ACHN (cell line): Measurements from ENCODE around the gene HIPK4.

Source experiments
- DNase-seq: peaks from one replicate; pipeline ENCODE4 v3.0.0-alpha.2; 2015
- in situ Hi-C: cut with HindIII; loops from 2 replicates; pipeline ENCODE4 v1.10.0; 2017; ENCODE audit warnings: low sequenced_read_pairs, low pct_ligation_motif_present, low pct_unique_long_range_greater_than_20kb

HIPK4 gene

DNA sequence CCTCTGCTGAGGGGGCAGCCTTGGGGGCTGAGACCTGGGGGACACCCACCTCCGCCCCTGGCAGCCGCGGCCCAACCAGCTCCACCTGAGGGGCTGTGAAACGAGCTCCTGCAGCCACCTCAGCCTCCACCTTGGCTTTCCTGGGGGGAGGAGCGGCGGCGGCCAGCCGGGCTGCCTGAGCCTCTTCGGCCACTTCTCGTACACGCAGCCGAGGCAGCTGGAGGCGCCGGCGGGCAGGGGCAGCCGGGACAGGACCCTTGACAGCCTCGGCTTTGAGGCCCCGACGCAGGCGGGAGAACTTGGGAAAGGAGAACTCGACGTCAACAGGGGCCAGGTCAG, 7.6 kb upstream of the HIPK4 start:
- in situ Hi-C loops = no loop called here
- DNase-seq = no peak

DNA sequence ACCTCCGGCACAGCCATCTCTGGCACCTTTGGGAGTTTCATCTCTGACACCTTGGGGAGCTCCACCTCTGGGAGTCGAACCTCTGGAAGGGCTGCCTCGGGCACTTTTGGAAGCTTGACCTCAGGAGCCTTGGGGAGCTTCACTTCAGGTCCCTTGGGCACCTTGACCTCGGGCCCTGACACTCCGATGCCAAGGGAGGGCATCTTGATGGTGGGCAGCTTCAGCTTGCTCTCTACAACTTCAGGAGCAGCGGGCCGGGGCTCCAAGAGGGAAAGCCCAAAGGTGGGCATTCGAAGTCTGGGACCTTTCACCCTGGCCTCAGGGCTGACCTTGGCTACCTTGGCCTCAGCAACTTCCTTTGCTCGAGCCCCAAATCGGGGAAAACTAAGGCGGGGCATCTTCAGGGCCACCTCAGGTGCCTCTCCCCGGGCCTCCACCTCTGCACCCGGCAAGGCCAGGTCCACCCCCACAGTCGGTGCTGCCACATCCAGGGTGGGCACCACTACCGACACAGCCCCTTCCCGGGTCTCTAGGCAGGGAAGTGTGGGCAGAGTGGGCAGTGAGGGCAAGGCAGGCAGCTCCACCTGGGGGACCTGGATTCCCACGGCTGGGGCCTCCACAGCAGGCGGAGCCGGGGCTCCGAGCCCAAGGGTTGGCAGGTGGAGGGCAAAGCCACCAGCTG, 7.0 kb upstream of the HIPK4 start:
- in situ Hi-C loops = no loop called here
- DNase-seq = no peak

DNA sequence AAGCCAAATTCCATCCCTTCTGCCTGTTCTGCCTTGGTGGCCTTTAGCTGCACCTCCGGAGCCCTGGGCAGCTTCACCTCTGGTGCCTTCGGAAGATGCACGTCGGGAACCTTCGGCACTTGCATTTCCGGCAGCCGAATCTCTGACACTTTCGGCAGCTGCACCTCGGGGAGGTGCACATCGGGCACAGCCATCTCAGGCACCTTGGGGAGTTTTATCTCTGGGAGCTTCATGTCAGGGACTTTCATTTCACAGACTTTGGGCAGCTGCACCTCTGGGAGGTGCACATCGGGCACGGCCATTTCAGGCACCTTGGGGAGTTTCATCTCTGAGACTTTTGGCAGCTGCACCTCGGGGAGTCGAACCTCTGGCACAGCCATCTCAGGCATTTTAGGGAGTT, 6.0 kb upstream of the HIPK4 start:
- no peak for DNase-seq
- in situ Hi-C loops = no loop called here

DNA sequence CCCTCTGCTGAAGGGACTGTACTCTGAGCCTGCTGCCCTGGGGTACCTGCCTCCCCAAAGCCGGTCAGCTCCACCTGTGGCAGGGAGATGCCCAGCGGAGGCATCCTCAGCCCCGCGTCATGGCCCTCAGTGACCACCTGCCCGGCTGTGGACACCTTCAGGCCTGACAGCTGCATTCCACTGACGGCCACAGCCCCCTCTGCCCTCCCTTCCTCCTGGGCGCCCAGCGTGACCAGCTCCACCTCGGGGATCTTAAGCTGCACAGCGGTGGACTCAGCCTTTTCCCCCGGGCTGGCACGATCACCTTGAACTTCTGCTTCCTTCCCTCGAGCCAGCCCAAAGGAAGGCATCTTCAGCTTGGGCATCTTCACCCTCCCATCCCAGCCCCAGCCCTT, 4.8 kb upstream of the HIPK4 start:
- in situ Hi-C loops = no loop called here
- no peak for DNase-seq

DNA sequence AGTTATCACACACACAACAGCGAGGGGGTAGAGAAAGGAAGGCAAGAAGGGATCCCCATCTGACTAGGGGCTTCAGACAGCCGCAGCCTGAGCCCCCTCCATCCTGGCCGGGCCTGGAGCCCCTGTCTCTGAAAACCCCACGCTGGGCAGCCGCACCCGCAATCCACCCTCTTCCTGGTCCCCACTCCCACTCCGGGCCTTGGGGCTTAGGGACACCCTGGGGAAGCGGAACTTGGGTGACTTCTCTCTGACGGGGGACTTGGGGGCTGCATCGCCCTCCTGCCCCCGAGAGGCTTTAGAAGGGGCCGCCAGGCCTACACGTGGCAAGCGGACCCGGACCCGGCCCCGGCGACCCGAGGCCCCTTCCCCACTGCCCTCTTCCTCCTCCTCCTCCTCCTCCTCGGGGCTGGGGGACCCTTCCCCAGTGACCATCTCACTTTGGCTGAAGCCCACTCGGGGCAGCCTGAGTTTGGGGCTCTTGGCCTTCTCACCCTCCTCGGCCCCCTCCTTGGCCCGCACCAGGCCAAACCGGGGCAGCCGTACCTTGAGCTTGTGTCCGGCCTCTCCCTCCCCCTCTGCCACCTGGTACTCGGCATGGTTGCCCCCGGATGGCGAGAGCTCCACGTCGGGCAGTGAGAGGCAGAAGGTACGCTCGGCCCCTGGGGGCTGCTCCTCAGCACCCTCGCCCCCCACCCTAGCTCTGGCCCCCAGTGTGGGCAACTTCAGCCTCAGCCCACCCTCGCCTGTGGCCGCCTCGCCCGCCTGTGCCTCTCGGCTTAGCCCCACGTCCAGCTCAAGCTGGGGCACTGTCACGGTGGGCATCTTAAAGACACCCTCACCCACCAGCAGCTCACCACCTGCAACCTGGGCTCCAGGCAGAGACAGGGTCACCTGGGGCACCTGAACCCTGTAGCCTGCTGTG, 4.2 kb upstream of the HIPK4 start:
- in situ Hi-C loops = no loop called here
- DNase-seq = no peak

DNA sequence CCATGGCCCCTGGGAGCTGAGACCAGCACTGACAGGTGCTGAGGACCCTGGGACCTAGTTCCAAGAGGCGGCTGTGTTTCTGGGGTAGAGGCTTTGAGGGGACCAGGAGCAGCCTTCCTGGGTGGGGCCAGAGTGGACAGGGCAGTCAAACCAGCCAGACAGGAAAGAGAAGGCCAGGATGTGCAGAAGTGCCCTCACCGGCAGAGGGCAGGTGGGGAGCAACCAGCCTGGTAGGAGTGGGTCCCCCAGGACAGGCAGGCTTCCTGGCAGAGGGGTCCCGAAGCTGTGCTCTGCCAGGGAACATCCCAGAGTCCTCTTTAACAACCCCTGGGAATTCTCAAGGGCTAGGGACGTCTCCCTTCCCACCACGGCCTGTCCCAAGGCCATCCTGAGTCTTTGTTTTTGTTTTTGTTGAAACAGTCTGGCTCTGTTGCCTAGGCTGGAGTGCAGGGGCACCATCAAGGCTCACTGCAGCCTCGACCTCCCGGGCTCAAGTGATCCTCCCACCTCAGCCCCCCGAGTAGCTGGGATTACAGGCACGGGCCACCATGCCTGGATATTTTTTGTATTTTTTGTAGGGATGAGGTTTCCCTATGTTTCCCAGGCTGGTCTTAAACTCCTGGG, 3.0 kb upstream of the HIPK4 start:
- in situ Hi-C loops = no loop called here
- DNase-seq = no peak

DNA sequence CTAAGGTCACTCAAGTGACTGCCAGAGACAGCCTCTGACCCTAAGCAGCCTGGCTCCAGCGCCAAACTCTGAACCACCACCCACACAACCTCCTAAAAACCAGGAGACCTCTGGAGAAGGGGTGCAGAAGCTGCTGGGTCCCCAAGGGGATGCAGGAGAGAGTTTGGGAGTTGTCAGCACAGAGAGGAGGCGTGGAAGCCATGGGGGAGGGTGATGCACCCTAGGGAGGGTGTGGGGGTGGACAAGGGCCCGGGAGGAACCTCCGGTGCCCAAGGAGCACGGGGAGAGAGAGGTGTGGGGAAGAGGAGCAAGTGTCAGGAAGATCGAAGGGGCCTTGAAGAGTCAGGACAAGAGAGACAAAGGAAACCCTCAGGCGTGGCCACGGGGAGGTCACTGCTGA, 2.1 kb upstream of the HIPK4 start:
- in situ Hi-C loops = no loop called here
- DNase-seq = no peak

DNA sequence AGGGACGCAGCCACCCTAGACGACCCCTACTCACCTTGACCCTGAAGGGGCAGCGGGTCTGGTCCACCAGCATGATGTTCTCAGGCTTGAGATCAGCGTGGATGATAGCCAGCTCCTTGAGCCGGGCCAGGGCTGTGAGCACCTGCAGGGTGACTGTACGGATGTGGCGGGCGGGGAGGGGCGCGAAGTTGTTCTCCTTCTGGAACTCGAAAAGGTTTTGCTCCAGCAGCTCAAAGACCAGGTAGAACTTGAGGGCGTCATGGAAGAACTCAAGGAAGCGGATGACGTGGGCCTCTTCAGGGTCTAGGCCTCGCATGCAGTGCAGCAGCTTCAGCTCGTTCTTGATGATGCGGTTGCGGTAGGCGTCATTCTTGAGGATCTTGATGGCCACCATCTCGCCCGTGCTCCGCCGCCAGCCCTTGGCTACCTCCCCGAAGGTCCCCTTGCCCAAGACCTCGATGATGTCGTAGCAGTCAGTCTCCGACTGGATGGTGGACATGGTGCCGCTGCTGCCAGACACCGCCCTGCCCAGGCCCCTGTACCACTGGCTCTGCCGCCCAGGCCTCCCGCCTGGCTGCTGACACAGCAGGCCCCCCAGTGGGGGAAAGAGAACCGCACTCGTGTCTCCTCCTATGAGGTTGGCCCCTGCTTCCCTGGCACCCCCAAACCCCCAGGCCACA, 437 bp downstream of the HIPK4 start:
- DNase-seq = no peak
- in situ Hi-C loops = no loop called here

DNA sequence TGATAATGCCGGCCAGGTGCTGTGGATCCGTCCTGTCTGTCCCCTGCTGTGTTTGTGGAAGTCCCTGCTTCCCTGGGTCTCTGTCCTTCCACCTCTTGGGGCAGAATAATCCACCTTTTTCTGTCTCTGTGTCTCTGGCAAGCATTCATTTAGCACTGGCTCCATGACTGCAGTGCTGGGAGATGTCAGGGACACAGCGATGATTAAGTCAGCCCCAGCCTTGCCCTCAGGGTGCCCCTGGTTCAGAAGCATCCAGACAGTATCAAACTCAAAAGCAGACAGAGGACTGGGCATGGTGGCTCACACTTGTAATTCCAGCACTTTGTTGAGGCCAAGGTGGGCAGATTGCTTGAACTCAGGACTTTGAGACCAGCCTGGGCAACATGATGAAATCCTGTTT, 1.5 kb downstream of the HIPK4 start:
- in situ Hi-C loops = no loop called here
- no peak for DNase-seq

DNA sequence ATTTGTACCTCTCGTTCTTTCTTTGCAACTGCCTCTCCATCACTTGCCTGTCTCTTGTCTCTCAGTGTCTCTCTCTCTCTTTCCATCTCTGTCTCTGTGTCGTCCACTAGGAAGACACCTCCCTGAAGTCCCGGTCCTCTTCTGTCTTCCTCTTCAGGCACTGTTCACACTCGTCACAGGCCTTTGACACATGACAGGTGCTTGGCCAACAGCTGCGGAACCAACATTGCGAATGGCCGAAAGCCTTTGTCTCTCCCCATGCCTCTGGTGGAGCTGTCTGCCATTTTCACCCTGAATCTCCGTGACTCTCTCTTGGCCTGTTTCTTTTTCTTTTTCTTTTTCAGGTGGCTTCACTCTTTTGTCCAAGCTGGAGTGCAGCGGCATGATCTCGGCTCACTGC, 2.8 kb downstream of the HIPK4 start:
- in situ Hi-C loops = no loop called here
- no peak for DNase-seq

DNA sequence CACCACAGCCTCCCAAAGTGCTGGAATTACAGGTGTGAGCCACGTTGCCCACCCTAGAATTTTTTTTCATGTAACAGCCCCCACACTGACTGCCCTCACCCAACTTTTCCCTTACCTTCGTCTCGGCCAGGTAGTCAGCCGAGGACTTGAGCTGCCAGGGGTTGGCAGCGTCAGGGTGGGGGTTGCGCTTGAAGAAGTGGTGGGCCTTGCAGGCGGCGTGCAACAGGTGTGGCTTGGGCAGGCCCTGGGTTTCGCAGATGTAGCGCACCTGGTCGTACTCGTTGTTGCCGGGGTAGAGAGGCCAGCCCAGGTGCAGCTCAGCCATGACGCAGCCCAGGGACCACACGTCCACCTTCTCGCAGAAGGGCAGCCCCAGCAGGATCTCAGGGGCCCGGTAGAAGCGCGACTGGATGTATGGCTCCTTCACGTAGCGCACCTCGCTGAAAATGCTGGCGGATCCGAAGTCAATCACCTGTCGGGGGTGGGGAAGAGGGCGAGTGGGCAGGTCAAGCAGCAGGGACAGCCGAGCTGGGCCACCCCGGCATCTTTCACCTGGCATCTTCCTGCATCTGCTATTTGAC, 6.2 kb downstream of the HIPK4 start:
- no peak for DNase-seq
- in situ Hi-C loops = no loop called here

DNA sequence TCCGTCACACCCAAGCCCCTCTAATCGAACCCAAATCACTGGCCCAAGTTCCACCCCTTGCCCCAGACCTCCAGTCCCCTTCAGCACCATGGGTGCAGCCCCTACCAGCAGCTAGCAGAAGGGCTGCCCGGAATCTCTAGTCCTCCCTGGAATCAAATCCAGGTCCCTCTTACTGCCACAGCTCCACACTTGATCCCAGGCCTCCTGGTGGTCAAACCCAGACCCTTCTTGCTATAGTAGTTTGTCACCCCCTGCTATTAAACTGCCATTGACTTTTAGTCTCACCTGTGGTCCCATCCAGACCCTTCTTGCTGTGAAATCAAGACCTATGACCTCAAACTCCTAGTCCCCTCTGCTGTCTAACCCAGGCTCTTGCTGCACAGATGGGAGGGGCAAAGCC, 8.7 kb downstream of the HIPK4 start:
- in situ Hi-C loops = no loop called here
- no peak for DNase-seq

DNA sequence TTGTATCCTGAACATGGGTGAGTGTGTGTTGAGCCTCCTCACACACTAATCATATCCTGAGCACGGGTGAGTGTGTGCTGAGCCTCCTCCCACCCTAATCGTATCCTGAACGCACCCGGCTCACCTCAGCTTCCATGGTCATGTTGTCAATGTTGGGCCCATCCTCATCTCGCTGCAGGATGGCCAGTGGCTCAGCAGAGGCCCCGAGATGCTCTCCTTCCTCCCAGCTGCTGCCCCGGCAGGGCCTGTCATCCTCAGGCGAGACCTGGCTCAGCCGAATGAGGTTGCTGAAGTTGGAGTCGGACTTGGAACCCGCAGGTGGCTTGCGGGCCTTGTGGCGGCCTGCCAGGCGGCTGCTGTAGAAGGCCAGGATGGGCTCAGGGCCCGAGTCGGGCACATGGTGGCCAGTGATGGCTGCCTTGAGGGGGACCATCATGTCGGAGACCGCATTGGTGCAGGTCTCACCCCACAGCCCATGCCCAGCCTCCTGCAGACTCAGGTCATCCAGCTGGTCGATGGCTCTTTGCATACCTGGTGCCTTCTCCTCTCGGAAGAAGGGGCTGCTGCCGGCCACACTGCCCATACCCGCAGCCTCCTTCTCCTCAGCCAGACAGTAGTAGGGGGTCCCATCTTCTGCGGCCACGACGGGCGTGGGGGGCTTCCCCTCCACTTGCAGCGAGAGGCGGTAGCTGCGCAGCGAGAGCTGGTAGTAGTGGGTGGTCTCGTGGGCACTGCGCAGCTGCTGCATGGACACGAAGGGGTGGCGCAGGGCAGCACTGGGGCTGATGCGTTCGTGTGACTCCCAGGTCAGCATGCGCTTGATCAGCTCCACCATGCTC, 9.6 kb downstream of the HIPK4 start:
- DNase-seq = no peak
- in situ Hi-C loops = no loop called here

DNA sequence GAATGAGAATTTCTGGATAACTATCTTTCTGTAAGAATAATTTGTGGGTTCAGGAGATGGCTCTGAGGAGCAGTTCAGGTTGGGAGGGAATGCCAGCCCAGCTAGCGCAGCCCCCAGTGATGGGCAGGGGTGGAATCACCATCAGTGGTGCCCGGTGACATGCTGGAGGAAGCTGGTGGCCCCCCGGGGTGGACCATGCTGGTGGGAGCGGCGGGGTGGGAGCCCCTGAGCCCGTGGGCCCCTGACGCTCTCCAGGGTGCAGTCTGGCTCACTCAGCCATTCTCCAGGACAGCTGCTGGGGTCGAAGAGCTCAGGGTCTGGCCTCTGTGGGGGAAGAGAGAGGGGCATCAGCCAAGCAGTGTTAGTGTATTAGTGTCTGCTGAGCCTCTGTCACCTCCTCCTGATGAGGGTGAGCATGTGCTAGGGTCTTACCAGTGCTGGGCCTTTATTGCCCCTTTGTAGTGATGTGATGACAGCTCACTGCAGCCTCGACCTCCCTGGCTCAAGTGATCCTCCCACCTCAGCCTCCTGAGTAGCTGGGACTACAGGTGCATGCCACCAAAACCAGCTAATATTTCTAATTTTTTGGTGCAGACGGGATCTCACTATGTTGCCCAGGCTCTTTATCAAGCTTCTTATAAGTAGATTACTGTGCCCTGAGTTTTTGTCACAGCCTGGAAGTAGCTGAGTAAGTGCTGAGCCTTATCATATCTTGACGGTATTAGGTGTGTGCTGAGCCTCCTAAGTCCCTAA, 10.4 kb downstream of the HIPK4 start:
- no peak for DNase-seq
- in situ Hi-C loops = no loop called here

DNA sequence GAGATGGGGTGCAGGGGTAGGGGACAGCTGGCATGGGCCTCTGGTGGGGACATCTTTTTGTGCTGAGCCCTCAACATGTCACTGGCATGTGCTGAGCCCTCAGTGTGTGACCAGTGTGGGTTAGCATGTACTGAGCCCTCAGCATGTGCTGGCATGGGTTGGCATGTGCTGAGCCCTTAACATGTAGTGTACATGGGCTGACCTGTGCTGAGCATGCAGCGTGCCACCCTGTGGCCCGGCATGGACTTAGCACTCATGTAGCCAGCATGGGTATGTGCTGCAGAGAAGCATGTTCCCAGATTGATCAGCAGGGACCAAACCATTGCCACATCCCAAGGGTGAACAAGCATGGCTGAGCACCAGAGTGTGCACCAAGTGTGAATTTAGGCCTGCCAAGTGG, 11.5 kb downstream of the HIPK4 start:
- in situ Hi-C loops = no loop called here

DNA sequence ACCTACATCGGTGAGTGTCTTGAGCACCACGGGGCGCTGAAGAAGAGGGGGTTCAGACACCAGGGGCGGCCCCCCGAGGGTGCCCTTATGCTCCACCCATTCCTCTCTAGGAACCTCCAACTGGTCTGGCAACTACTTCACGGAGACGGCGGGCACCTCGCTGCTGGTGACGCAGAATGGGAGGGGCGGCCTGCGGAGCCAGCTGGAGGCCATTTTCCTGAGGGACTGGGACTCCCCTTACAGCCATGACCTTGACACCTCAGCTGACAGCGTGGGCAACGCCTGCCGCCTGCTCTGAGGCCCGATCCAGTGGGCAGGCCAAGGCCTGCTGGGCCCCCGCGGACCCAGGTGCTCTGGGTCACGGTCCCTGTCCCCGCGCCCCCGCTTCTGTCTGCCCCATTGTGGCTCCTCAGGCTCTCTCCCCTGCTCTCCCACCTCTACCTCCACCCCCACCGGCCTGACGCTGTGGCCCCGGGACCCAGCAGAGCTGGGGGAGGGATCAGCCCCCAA, 12.1 kb downstream of the HIPK4 start:
- in situ Hi-C loops = no loop called here
- DNase-seq = no peak

More for the DNA sequence above, 11.5 kb downstream of the HIPK4 start:
- DNase-seq = no peak

DNA sequence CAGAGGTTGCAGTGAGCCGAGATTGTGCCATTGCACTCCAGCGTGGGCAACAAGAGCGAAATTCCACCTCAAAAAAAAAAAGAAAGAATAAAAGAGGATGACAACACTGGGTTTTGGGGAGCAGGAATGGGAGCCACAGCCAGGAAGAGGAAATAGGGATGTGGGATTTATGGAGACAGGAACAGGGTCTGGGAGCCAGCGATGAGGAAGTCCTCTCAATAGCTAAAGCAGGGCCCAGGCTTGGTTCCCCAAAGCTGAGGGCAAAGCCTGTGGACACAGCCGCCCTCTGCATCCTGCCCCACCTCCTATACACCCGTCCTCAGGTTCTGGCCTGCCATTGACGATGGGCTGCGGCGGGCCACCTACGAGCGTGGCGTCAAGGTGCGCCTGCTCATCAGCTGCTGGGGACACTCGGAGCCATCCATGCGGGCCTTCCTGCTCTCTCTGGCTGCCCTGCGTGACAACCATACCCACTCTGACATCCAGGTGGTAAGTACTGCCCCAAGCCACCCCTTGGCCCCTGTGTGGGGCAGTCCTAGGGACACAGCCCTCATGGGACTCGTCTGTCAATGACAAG, 13.6 kb downstream of the HIPK4 start:
- DNase-seq = no peak
- in situ Hi-C loops = no loop called here
